Measurements from ENCODE around the gene ST8SIA6. TPM values are rescaled to one million over a fixed set of nuclear protein-coding genes. Genes with fewer than 3 reads are reported as not detected.

ST8SIA6 gene
- polyA plus RNA-seq, 2 of the 4 experiments (the other 2 are of a cell fraction) = 0.16 to 0.25 TPM

GRCh38 chr10:17472481-17473227, 18.3 kb upstream of the ST8SIA6 start:
- Histone ChIP-seq H3K4me1 (no peaks in the 10 kb centered on the region), H3K27ac (no peak overlapping the region), H3K9me3 (no peaks in the 10 kb centered on the region), H3K4me3 (no peak overlapping the region), H3K4me2 (no peak overlapping the region)
- ChIA-PET CTCF (no interaction called here), POLR2A (no interaction called here)
- WGBS (ENCODE audit: missing lambda C conversion rate) = 73% methylated on average over 3 of the region's 3 CpGs
- FAIRE-seq (no peak), DNase-seq (ENCODE audit: low read depth in 1 of 2, low spot score in 1 of 2) (no peak), ATAC-seq (no peak)
- no peak for TF ChIP-seq TP53 (CRISPR knock-in tag; IDR thresholded peaks at IDR 0.05)
- no peak for TF ChIP-seq SREBF2 (IDR thresholded peaks at IDR 0.05)
- TF ChIP-seq USF2 (IDR thresholded peaks at IDR 0.05) = no peak
- TF ChIP-seq FOXS1 (CRISPR knock-in tag; IDR thresholded peaks at IDR 0.05) = no peak
- no peak for TF ChIP-seq CBX2 (IDR thresholded peaks at IDR 0.05; ENCODE audit: borderline replicate concordance, low read depth)
- no peak for TF ChIP-seq ZFP36 (IDR thresholded peaks at IDR 0.05; ENCODE audit: borderline replicate concordance, partially characterized antibody)

GRCh38 chr10:17470246-17470645, 15.9 kb upstream of the ST8SIA6 start:
- Histone ChIP-seq H3K4me2 (no peak overlapping the region), H3K27ac (no peak overlapping the region), H3K4me3 (no peak overlapping the region), H3K9me3 (no peaks in the 10 kb centered on the region), H3K4me1 (no peaks in the 10 kb centered on the region)
- ATAC-seq = no peak
- FAIRE-seq = no peak
- 57% methylated on average over 5 of the region's 5 CpGs for WGBS (ENCODE audit: missing lambda C conversion rate)
- CTCF ChIA-PET = interaction anchor here (1.6 kb wide), 1 partner anchor 14 kb away, joined by 4 read pairs; no protein-coding TSS in a partner anchor
- TF ChIP-seq NFE2L2 (conservative IDR thresholded peaks at IDR 0.05; ENCODE audit: low read length) = no peak
- TF ChIP-seq EHF (CRISPR knock-in tag; IDR thresholded peaks at IDR 0.05) = no peak
- TF ChIP-seq KDM1A (IDR thresholded peaks at IDR 0.05; ENCODE audit: low read depth) = no peak
- TF ChIP-seq POLR2AphosphoS2 (conservative IDR thresholded peaks at IDR 0.05; ENCODE audit: low read length) = no peak
- no peak for TF ChIP-seq FOSL2 (IDR thresholded peaks at IDR 0.05)
- no peak for TF ChIP-seq FOSL2 (CRISPR knock-in tag; IDR thresholded peaks at IDR 0.05)
- TF ChIP-seq HES2 (IDR thresholded peaks at IDR 0.05) = no peak
- no peak for TF ChIP-seq CTCF (IDR thresholded peaks at IDR 0.05)
- TF ChIP-seq GATA3 (IDR thresholded peaks at IDR 0.05; ENCODE audit: borderline replicate concordance) = no peak
- POLR2A ChIA-PET = no interaction called here
- no peak for DNase-seq (ENCODE audit: low read depth in 1 of 2, low spot score in 1 of 2)

GRCh38 chr10:17465328-17466125, 11.1 kb upstream of the ST8SIA6 start:
- no peak for TF ChIP-seq FOXS1 (CRISPR knock-in tag; IDR thresholded peaks at IDR 0.05)
- no peak for TF ChIP-seq CBX8 (IDR thresholded peaks at IDR 0.05)
- no peak for TF ChIP-seq POLR2AphosphoS2 (conservative IDR thresholded peaks at IDR 0.05; ENCODE audit: low read length)
- no peak for TF ChIP-seq ATOH8 (CRISPR knock-in tag; IDR thresholded peaks at IDR 0.05; ENCODE audit: low read depth)
- no peak for TF ChIP-seq KDM5A (IDR thresholded peaks at IDR 0.05)
- no peak for TF ChIP-seq GATA3 (IDR thresholded peaks at IDR 0.05; ENCODE audit: borderline replicate concordance)
- TF ChIP-seq TFCP2L1 (CRISPR knock-in tag; IDR thresholded peaks at IDR 0.05) = no peak
- no peak for TF ChIP-seq MYC (IDR thresholded peaks at IDR 0.05; ENCODE audit: borderline replicate concordance, low read length)
- TF ChIP-seq FOSL2 (IDR thresholded peaks at IDR 0.05) = no peak
- no peak for TF ChIP-seq FOSL2 (CRISPR knock-in tag; IDR thresholded peaks at IDR 0.05)
- CTCF ChIA-PET = no interaction called here
- Histone ChIP-seq H3K4me3 (no peak overlapping the region), H3K27ac (no peak overlapping the region), H3K4me1 (no peaks in the 10 kb centered on the region), H3K4me2 (no peak overlapping the region), H3K9me3 (no peaks in the 10 kb centered on the region)
- 41% methylated on average over 5 of the region's 5 CpGs for WGBS (ENCODE audit: missing lambda C conversion rate)
- DNase-seq (ENCODE audit: low read depth in 1 of 2, low spot score in 1 of 2) (no peak), FAIRE-seq (no peak), ATAC-seq (no peak)
- POLR2A ChIA-PET = interaction anchor here (0.6 kb wide), 1 partner anchor 9 kb away, joined by 3 read pairs; no protein-coding TSS in a partner anchor
